H7 (cell line): ENCODE measurements around the gene DNAH14. TPM values are rescaled to one million over a fixed set of nuclear protein-coding genes. Genes with fewer than 3 reads are reported as not detected.

Experiments
- DNase-seq: peaks from one replicate; pipeline ENCODE4 v3.0.0; 2012
- H3K27me3 ChIP-seq: 2 replicates; pipeline ENCODE4 v1.6.0; 2011; ENCODE audit warnings: mild to moderate bottlenecking, low read length; ENCODE audit not compliant: control insufficient read depth, insufficient read depth
- H3K36me3 ChIP-seq: replicated peaks from 2 replicates; pipeline ENCODE4 v1.5.1; 2011; ENCODE audit warnings: low read length; ENCODE audit not compliant: control insufficient read depth, insufficient read depth
- H3K4me3 ChIP-seq: 2 replicates; pipeline ENCODE4 v1.5.1; 2011; ENCODE audit warnings: low read depth, mild to moderate bottlenecking, control low read depth, low read length, moderate library complexity; ENCODE audit not compliant: insufficient read depth
- total RNA-seq: library from RNA; depleted of rRNA; stranded (reverse); fragments of >200 nt; shearing (Covaris generic); gene quantifications from 2 replicates; pipeline ENCODE4 v1.2.3, GENCODE V29; 2014

DNAH14 gene
- total RNA-seq, 1 experiment from 2014 or later, result 42.9 TPM

DNA sequence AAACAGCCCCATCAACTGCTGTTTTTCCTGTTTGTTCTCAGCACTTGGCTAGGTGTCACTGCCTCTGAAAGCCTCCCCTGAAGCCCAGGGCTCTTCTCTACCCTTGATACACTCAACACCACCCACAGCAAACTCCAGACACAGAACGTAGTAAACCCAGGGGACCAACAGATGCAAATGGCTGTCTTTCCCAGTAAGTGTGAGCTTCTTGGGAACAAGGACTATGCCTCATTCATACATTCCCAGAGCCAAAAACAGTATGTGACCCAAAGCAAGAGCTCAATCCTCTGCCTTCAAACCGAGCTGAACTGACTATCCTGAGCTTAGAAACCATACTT, 494.0 kb downstream of the DNAH14 start:
- Histone ChIP-seq H3K27me3 (peaks cover 7% of the 10 kb centered on the region), H3K36me3 (peaks cover 6% of the 10 kb centered on the region), H3K4me3 (no peak overlapping the region)
- DNase-seq, result no peak

DNA sequence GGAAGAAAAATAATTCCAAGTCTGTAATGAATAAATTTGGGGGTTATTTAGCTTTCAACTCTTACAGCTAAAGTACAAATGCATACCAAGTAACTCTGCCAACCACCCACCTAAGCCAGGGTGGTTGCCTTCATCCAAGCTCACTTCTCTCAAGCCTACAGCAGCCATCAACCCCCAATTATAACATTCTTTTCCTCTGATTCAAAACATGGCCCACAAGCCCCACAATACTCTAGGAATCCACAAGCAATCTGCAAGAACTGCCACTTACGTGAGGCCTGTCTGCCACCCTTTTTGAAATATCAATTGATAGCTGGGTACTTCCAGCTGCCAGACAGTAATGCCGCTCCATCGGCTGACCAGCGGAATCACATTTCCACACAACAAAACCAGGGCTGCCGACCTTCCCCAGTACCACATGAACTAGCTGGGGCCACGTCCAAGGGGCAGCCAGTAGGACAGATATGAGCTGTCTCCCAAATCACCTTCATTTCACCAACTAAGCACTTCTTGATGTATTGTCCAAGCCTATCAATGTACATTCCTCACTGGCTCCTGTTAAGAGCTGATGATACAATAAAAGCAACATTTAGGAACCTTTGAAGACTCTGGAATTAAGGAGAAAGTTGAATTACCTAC, 495.2 kb downstream of the DNAH14 start:
- H3K36me3 ChIP-seq, result peaks cover 2% of the 10 kb centered on the region; the same call in 1 of the 2 replicates
- H3K4me3 ChIP-seq, result no peak overlapping the region
- H3K27me3 ChIP-seq, result peaks cover 7% of the 10 kb centered on the region
- DNase-seq, result no peak

DNA sequence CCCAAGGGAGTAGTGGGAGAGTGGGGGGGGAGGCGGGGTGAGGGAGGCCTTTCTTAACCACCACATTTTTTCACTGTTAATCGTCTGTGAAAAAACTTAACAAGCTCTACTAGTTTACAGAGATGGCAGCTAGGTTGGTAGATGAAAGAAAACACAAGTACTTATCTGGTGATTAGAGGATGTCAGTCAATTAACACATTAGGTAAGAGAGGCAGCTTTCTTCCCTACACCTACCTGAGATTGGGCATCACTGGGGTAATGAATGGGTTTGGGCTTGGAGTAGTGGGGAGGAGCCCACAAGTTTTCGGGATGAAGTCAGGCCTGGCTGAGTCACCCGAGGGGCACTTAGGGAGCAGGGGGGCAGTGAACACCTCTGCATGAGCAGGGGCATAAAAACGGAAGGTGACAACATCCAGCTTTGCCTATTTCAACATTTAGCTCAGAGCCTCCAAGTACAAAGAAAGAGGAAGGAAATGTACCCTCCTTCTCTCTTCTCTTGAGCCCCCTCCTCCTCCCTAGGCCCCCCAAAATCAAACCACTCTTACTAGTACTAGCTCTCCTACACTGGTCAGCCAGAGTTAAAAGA, 495.8 kb downstream of the DNAH14 start:
- peaks cover 2% of the 10 kb centered on the region; the same call in 1 of the 2 replicates for H3K36me3 ChIP-seq
- DNase-seq, result no peak
- H3K4me3 ChIP-seq, result no peak overlapping the region
- peaks cover 7% of the 10 kb centered on the region for H3K27me3 ChIP-seq

DNA sequence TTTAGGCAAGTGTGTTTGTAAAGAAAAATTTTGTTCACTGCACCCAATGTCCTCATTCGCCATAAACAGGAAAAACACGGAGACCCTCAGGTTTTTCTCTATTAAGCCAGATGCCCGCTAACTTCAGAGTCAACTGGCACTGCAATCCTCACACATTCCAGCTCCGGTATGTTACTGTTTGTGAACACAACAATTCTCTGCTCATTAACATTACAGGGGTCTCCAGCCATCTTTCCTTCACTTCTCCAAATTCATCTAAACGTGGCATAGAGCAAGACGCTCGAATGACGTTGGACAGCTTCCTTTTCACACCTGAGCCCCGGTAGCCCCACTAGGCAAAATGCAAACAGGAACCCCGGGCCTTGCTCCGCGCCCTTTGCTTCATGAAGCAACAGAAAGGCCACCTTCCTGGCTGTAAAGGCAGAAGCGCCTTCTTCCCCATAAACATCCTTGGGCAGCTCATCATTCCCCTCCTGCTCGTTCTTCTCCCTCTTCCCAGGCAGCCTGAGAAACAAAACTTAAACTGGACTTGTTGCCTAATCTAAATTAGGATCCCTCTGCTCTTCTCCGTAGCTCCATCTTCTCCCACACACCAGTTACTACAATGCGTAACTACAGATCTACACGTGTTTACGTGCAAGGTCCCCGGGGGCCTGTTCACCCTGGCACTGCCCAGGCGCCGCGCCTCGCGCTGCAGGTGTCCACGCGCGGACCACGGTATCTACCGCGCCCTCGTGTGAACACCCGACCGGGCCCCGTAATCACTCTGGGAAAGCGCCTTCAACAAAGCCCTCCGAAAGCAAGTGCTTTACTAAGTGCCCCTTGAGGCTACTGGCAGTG, 497.1 kb downstream of the DNAH14 start:
- Histone ChIP-seq H3K27me3 (peaks cover 7% of the 10 kb centered on the region), H3K36me3 (peaks cover 2% of the 10 kb centered on the region; the same call in 1 of the 2 replicates), H3K4me3 (peak overlapping the region; percentile 91)
- no peak for DNase-seq

DNA sequence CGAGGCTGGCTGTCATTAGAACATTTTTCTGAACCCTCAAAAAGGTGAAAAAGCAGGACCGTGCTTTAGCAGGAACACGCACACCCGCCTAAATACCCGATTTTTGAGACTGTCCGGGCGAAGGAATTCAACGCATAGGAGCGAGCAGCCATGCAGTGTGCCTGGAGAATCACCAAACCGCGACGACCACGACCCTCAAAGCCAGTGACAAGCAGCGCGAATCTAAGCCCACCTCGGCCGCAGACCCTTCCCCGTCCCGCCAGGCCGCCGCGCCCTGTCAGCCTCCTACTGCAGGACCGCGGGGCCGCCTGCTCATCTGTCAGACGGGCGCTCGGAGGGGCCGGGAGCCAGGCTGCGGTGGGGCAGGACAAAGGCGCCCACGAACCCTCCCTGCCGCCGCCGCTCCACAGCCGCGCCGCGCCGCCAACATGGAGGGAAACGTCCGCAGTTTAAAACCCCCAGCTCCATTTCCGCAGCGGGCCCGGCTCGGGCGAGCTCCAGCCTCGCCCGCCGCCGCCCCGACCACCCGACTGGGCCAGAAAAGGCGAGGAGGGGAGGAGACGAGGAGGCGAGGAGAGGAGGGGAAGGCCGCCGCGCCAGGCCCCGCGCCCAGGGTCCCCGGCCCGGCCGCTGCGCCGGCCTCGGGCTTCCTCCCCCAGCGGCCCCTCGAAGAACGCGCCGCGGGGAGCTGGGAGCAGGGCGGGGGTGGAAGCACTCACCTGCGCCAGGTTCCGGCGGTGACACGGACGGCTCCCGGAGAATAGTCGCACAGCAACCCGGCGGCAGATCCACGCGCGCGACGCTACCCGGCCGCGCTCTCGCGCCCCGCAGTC, 498.0 kb downstream of the DNAH14 start, which contains the start of gene LBR:
TSS of gene LBR (minus strand) at position 804 of the 833 bp plus-strand sequence. CDS start 3,963 bp downstream, outside the sequence.
- Histone ChIP-seq H3K4me3 (peak within 1 kb of the TSS; percentile 91), H3K27me3 (peaks cover 7% of the 10 kb centered on the region), H3K36me3 (no peaks in the 10 kb centered on the region)
- peak; percentile 91 for DNase-seq

DNA sequence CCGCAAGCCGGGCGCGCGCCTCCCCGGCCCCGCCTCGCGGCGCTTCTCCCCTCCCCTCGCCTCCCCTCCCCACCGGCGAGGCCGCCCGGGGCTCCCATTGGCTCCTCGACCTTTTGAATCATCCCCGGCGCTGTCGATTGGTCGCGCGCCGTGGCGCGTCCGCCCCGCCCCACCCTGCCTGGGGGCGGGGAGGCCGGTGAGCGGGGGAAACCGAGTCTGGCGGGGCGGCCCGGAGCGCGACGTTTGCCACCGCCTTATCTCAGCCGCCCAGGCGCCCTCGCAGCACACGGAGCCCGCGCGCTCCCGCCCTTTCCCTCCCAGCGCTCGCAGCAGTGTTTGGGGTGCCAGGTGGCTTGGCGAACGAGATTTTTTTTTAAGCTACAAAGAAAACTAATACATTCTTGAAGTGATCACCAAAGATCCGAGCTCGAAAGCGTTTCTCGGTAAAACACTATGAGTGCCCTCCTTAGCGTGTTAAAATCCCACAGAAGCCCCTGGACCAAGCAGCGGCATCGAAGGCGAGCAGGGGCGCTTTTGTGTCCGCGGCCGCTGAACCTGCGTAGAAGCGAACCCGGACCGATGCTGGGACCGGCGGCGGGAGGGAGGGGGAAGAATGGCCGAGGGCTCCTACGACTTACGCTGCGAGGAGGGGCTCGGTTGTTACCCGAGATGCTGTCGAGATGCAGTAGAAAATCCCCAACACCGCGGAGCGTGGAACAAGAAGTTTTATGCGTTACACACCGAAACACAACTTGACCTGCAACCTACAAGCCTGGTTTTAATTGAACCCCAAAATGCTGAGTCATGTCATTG, 498.8 kb downstream of the DNAH14 start:
- Histone ChIP-seq H3K27me3 (peaks cover 7% of the 10 kb centered on the region), H3K36me3 (no peaks in the 10 kb centered on the region), H3K4me3 (peak overlapping the region; percentile 91)
- peak; percentile 99 for DNase-seq

DNA sequence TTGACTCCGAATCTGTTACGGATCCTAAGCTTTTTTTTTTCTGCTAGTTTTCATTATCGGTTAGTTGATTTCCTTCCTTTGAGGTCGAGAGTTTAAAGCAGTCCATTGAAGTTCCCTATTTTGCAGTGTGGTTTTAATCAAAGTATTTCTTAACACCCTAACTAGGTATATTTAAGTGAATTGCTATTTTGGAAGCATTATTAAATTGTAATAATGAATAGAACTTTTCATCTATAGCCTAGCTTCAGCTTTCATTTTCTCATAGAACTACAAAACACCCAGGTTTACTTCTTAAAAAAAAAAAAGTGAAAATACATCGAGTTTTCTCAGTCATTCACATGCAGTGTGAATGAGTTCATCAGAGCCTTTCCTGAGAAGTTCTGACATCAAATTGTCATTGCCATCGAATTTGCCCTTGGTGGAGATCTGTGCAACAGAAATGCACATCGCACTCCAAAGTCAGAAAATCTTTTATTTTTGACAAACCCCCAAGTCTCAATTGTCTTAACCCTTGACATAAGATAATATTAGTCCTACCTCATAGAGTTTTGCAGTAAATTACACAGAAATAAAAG, 499.5 kb downstream of the DNAH14 start:
- peak overlapping the region; percentile 91 for H3K4me3 ChIP-seq
- peaks cover 7% of the 10 kb centered on the region for H3K27me3 ChIP-seq
- DNase-seq, result no peak
- no peaks in the 10 kb centered on the region for H3K36me3 ChIP-seq

DNA sequence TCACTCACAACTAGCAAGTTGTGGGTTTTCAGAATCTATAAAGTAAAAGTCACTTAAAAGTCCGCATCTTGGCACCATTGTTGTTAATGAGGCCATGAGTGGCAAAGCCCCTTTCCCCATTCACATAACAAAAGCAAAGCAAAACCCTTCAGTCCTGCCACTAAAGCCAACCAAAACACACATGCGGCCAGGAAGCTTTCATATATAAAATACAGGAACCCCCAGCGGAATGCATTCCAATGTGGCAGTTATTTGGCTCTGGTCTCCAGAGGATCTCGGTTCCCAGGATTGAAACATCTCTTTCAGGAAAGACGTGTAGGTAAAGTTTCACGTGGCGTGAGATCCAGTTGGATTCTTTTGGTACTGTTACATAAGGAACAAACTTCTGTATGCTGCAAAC, 500.8 kb downstream of the DNAH14 start:
- Histone ChIP-seq H3K36me3 (no peaks in the 10 kb centered on the region), H3K27me3 (peaks cover 7% of the 10 kb centered on the region), H3K4me3 (no peak overlapping the region)
- no peak for DNase-seq

DNA sequence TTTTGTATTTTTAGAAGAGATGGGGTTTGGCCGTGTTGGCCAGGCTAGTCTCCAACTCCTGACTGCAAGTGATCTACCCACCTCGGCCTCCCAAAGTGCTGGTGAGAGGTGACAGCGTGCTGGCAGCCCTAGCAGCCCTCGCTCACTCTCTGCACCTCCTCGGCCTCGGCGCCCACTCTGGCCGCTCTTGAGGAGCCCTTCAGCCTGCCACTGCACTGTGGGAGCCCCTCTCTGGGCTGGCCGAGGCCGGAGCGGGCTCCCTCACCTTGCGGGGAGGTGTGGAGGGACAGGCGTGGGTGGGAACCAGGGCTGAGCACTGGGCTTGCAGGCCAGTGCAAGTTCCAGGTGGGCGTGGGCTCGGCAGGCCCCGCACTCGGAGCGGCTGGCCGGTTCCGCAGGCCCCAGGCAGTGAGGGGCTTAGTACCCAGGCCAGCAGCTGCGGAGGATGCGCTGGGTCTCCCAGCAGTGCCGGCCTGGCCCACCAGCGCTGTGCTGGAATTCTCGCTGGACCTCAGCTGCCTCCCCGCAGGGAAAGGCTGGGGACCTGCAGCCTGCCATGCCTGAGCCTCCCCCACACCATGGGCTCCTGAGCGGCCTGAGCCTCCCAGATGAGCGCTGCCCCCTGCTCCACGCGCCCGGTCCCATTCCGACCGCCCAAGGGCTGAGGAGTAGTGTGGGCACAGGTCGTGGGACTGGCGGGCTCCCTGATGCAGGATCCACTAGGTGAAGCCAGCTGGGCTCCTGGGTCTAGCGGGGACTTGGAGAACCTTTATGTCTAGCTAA, 501.8 kb downstream of the DNAH14 start:
- no peak overlapping the region for H3K4me3 ChIP-seq
- no peak for DNase-seq
- H3K27me3 ChIP-seq, result peaks cover 7% of the 10 kb centered on the region
- H3K36me3 ChIP-seq, result no peaks in the 10 kb centered on the region

DNA sequence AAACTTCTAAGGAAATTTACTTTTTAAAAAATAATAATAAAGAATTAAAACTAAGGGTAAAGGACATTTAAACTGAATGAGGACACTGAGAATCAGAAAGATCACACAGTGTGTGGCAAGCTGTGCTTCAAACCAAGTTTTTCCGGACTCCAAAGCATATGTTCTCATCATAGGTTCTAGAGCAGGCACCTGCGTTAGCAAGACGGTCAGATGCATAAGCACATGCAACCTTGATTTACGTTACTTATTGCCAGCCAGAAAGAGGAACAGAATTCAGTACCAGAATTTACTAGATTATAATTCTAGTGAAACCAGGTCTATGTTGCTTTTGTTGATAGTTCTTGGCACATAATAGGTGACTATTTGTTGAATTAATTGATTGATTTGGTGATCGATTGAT, 504.6 kb downstream of the DNAH14 start:
- no peak for DNase-seq
- Histone ChIP-seq H3K4me3 (no peak overlapping the region), H3K36me3 (no peaks in the 10 kb centered on the region)

DNA sequence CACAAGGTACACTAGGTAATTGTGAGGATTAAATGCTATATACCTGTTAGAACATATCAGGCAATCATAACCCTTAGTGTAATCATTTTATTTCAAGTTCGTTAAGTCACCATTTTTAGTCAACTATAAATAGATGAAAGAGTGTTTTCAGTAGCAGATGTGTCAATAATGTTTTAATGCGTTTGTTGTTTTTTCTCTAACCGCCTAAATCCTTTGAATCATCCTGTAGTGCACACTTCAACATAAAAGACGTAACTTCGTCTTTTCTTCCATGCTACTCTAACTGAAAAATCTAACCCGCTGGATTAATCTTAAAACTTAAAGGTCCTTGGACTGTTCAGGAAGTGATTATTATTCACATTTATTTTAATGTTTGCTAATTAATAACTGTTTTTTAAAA, 505.6 kb downstream of the DNAH14 start:
- H3K36me3 ChIP-seq, result no peaks in the 10 kb centered on the region
- DNase-seq, result no peak
- no peaks in the 10 kb centered on the region for H3K27me3 ChIP-seq
- no peak overlapping the region for H3K4me3 ChIP-seq

More for the DNA sequence above, 504.6 kb downstream of the DNAH14 start:
- H3K27me3 ChIP-seq, result no peaks in the 10 kb centered on the region

DNA sequence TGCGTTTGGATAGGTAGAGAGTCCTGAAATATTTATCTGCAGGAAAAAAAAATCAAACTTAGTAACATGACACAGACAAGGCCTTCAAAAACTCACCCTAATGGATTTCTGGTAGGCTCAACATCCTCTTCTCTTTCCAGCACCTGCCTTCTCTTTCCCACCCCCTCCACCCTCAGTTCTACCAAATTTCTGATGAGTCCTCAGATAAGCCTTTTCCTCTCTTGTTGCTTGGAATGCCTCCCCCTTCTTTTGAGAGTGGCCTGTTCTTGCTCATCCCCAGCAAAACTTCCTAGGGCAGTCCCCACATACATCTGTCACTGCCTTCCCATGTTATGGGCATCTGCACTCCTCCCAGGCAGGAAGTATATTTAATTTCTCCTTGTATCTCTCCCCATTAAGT, 506.0 kb downstream of the DNAH14 start:
- Histone ChIP-seq H3K36me3 (no peaks in the 10 kb centered on the region), H3K4me3 (no peak overlapping the region), H3K27me3 (no peaks in the 10 kb centered on the region)
- DNase-seq, result no peak

DNA sequence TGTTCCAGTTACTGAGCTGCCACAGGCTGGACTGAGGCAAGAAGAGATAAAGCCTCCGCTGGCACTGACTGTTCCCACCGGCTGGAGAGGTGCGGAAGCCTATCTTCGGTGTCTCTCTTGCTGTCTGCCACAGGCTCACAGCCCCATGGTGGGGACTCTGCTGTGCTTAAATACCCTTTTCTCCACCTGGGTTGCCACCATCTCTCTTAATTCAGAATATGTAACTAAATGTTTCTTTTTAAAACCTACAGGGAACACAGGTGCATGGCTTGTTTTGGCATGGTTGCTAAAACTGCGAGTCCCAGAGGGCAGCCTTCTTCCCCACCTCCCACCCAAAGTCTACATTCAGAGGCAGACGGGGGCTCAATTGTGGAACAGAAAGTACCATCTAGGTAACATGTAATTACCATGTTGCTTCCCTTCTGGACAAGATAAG, 506.5 kb downstream of the DNAH14 start:
- DNase-seq, result no peak
- H3K27me3 ChIP-seq, result no peaks in the 10 kb centered on the region
- no peaks in the 10 kb centered on the region for H3K36me3 ChIP-seq
- H3K4me3 ChIP-seq, result no peak overlapping the region
